Activated CD4-positive, CD25-positive, alpha-beta regulatory T cell treated with anti-CD3 and anti-CD28 coated beads, Interleukin-2, amount 50 U/mL, for 24 hours (primary cell): ENCODE measurements around the gene PHACTR4.
"Not testable (repeated sequence)": the region's sequence is repeated elsewhere in the genome, so short reads cannot be mapped to it uniquely, and the experiment has no call there.

ENCODE experiments used
- ATAC-seq, 2 donors: fragments of 150-1000 bp; cut with Tn5 transposase; one replicate each; pipeline ENCODE4 v1.10.0; 2021; ENCODE audit warnings: mild to moderate bottlenecking in 1 of 2, moderate library complexity in 1 of 2

The PHACTR4 gene

DNA sequence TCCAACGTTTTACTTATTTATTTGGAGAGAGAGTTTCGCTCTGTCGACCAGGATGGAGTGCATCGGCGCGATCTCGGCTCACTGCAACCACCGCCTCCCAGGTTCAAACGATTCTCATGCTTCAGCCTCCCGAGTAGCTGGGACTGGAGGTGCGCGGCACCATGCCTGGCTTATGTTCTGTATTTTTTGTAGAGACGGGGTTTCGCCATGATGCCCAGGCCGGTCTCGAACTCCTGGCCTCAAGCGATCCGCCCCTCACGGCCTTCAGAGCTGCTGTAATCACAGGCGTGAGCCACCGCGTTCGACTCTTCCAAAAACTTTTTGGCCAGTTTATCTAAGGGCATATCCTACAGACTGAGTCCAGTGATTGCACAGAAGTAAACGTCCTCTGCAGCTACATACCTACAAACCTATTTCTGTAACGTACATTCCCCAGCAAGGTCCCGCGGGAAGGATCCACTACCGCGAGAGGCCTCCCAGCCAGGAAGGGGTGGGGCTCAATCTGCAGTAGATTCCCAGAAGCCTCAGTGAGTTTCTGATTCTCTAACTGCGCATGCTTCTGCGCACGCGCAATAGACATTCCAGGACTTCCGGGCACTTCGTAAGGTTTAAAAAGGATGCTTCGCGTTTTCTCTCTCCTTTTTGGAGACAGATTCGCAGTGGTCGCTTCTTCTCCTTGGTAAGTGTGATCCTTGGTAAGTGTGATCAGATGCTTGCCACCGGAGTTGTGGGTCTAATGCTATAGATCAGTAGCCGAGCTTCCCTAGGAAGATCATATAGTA lies 136.1 kb downstream of the PHACTR4 start, which contains the start of gene RCC1:
Gene RCC1, plus strand, starts transcription at position 638 of the 782 bp plus-strand sequence. CDS start 23,824 bp downstream, outside the sequence.
- ATAC-seq = peak; percentile 78 to 80

DNA sequence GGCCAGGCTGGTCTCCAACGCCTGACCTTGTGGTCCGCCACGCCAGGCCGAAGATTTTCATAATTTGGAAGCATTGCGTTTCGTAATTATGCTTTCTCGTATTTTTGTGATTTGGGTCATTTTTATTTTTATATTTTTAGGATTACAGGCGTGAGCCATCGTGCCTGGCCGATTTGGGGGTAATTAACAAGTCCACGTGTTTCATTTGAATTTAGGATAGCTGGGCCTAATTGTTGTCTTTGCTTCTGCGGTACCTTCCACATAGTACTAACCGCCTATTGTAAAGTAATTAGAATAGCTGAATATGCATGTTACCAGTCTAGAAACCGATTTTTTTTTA lies 137.3 kb downstream of the PHACTR4 start:
- no peak for ATAC-seq

DNA sequence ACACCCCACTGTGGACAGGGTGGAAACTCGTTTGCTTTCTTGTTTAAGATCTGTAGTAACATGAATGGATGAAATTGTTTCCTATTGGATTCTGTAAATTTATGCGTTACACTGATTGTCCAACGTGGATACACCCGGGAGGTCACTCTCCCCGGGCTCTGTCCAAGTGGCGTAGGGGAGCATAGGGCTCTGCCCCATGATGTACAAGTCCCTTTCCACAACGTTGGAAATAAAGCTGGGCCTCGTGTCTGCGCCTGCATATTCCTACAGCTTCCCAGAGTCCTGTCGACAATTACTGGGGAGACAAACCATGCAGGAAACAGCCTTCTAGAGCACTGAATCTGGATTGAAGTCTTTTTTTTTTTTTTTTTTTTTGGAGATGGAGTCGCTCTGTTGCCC lies 137.7 kb downstream of the PHACTR4 start:
- ATAC-seq = no peak

DNA sequence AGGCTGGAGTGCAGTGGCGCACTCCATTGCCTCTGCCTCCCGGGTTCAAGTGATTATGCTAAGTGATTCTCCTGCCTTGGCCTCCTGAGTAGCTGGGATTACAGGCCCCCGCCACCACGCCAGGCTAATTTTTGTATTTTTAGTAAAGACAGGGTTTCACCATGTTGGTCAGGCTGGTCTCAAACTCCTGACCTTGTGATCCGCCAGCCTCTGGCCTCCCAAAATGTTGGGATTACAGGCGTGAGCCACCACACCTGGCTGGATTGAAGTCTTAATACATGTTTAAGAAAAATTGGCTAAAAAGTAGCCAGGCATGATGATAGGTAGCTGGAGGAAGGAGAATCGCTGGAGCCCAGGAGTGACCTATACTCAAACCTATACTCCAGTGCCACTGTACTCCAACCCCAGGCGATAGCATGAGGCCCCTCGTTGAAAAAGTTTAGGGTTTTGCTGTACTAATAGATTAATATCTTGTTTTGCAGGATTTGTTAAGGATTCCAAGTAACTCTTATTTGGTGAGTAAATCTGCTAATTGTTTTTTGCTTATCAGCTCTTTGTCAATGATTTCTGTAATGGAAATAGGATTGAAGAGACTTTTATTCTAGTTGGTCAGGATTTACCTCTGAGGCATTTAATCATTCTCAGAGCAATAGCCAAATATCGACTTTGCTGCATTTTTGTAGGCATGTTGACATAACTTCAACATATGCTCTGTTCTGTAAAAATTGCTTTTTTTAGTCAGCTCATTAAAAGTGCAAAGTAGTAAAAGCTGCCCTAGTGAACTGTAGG lies 138.3 kb downstream of the PHACTR4 start:
- no peak for ATAC-seq

DNA sequence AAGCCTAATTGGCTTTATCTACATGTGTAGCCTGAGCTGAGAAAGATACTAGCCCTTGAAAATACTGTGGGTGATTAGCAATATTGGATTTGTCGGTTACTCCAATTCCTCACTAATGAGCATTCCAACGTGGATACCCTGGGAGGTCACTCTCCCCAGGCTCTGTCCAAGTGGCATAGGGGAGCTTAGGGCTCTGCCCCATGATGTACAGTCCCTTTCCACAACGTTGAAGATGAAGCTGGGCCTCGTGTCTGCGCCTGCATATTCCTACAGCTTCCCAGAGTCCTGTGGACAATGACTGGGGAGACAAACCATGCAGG lies 138.9 kb downstream of the PHACTR4 start:
- no peak for ATAC-seq

DNA sequence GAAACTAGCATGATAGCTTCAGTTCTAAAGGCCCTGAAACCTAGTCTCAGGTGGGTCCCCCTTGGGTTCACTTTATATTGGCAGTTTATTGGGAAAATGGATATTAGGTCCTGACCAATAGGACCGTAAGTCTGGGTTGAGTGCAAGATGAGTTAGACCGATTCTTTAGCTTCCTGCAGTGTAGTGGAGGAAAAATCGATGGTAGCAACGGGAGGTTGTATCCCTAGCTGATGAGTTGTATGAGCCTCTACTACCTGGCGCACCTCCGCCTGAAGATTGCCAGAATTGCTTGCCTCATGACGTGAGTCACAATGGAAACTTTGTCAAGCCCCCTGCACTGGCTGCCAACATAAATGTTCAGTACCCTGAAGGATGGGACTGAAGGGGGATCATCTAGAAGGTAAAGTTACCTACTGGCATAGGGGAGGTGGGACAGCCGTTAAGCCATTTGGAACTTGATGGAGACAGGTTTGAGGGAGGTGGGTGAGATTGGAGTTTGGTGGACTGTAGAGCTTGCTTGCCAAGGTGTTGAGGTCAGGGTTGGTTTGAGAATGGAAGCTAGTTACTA lies 140.2 kb downstream of the PHACTR4 start:
- peak in 1 of 2 donors; percentile 7 for ATAC-seq

DNA sequence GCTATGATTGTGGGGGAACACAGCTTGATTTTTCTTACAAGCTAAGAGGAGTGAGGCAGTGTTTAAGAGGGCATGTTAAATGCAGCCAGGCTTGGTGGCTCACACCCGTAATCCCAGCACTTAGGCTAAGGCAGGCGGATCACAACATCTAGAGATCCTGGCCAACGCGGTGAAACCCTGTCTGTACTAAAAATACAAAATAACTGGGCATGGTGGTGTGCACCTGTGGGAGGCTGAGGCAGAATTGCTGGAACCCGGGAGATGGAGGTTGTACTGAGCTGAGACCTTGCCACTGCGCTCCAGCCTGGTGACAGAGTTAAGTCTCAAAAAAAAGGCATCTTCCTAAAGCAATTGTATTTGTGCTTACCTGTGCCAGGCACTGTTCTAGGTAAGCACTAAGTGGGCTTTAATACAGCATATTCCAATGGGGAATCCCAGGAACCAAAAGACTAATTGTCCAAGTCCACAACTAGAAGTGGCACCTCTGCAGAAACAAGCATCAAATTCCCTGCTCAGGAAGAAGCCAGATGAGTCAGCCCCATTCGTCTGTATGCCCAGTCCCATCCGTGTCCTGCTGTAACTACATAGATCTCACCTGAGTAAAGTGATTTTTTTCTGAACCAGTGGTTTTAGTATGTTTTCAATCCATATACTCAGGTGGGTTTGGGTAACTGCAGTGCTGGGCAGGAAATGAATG lies 140.9 kb downstream of the PHACTR4 start:
- ATAC-seq = peak; percentile 6 to 9

DNA sequence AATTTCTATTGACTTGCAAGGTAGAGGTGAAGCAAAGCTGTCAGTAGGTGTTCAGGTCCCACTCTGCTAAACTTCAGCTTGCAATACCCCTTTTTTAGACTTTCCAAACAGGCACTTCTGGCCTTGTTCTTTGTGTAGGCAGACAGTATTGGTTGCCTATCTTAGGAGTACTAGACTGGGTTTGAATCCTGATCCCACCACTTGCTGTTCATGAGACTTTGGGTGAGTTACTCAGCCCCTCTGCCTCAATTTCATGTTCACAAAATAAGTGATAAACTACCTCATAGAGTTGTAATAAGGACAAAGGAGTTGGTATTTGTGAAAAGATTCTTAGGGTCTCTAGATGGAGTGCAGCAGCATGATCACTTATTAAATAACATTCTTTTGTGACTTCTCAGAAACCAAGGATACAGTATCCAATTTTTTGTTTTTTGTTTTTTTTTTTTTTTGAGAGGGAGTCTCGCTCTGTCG lies 141.5 kb downstream of the PHACTR4 start:
- peak in 1 of 2 donors; percentile 1 for ATAC-seq

DNA sequence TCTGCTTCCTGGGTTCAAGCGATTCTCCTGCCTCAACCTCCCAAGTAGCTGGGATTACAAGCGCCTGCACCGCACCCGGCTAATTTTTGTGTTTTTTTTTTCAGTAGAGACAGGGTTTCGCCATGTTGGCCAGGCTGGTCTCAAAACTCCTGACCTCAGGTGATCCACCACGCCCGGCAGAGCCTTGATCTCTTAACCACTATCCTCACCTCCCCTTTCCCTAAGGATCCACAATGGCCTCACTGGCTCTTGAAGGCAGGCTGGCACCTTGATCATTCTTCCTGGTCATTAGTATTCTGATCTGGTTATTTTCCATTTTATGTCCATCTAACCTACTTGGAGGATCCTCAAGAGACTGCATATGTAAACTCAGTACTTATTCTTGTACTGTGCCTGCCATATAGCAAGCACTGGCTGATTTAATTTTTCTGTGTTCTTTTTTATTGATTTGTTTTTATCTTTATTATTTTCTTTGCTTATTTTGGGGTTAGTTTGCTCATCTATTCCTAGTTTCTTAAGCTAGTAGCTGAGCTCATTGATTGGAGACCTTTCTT lies 142.6 kb downstream of the PHACTR4 start:
- ATAC-seq = no peak

DNA sequence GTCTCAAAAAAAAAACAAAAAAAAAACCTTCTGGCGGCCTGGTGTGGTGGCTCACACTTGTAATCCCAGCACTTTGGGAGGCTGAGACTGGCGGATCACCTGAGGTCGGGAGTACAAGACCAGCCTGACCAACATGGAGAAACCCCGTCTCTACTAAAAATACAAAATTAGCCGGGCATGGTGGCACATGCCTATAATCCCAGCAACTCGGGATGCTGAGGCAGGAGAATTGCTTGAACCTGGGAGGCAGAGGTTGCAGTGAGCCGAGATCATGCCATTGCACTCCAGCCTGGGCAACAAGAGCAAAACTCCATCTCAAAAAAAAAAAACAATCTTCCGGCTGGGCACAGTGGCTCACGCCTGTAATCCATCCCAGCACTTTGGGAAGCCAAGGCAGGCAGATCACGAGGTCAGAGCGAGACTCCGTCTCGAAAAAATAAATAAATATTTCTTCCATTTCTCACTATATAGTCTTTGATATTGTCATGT lies 144.9 kb downstream of the PHACTR4 start:
- not testable (repeated sequence) for ATAC-seq

DNA sequence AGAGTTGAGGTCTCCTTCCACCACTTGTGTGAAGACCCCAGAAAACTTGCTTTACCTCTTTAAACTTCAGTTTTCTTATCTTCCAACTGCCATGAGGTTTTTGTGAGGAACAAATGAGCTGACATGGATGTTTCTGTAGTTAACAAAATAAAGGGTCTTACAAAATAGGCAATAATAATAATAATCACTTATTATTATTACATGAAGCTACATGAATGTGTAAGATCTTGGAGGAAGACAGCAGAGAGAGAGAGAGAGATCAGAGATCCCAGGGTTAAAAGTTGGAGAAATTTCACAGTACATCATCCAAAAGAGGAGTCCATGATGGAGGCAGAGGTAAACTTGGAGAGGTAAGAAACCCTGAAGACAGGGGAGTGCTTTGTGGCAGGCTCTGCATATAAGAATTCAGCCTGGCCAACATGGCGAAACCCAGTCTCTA lies 147.0 kb downstream of the PHACTR4 start:
- no peak for ATAC-seq

DNA sequence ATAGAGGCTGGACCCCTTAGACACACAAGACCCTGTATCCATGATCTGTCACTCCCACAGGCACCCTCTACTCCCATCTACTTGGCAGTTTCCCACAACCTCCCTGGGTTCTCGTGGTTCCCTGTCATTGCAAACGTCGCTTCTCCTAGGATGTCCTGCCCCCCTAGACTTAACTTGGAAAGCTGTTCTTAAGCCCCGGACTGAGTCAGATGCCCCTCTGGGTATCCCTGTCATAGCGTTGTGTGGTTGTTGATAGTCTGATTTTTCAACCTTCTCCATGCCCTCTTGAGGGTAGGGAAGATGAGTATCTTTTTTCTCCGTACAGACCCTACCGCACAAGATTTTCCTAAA lies 148.1 kb downstream of the PHACTR4 start:
- peak; percentile 0 for ATAC-seq

DNA sequence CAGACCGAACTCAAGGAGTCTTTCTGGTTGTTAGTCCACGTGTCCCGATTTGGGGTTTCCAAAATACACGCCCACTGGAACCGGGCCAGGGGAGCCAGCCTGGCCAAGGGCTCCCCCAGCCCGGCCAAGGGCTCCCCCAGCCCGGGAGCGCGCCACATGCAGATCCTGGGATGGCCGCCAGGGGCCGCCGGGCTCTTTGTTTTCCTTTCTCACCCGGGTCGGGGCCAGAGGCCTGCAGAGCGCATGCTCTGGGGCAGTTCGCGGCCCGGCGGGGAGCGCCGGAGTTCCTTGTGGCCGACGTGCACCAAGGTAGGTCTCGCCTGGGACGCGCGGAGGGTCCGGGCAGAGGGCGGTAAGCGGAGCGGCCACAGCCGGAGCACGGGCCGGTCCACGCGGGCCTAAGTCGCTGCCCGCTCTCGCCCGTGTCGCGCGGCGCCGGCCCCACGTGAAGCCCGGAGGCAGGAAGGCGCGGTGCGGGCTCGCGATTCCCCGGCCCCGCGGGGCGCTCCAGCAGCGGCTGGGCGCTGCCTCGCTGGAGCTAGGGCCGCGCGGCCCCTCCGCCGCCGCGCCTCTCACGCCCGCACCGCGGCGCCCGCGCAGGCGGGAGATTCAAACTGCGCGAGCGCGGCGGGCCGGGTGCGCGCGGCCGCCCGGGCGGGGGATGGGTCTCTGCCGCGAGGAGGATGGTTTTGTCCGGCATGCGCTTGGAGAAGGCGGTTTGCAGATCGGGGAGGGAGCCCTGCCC lies 148.6 kb downstream of the PHACTR4 start:
- ATAC-seq = peak; percentile 58 to 62

DNA sequence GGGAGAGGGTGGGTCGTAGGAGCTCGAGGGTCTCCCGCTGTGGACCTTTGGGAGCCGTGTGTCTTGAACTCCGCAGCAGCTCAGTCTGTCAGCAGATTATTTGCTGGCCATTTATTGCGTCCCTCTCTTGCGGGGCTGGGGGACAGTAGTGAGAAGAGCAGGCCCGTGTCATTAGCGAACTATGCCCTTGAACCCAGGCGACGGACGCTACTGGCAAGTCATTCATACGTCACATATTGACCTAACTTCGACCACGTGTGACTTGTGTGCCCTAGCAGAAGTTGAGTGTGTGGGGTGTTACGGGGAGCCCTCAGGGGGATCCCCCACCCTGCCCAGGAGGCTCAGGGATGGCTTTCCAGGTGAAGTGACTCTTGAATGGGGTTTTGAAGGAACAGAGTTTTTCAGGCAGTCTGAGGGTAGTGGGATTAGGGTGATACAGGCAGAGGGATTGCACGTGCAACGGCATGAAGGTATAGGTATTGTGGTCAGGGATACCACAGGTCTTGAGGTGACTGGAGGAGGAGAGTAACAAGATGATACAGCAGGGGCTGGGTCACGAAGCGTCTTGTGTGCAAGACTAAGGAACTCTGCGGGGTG lies 149.3 kb downstream of the PHACTR4 start:
- peak; percentile 56 to 62 for ATAC-seq

DNA sequence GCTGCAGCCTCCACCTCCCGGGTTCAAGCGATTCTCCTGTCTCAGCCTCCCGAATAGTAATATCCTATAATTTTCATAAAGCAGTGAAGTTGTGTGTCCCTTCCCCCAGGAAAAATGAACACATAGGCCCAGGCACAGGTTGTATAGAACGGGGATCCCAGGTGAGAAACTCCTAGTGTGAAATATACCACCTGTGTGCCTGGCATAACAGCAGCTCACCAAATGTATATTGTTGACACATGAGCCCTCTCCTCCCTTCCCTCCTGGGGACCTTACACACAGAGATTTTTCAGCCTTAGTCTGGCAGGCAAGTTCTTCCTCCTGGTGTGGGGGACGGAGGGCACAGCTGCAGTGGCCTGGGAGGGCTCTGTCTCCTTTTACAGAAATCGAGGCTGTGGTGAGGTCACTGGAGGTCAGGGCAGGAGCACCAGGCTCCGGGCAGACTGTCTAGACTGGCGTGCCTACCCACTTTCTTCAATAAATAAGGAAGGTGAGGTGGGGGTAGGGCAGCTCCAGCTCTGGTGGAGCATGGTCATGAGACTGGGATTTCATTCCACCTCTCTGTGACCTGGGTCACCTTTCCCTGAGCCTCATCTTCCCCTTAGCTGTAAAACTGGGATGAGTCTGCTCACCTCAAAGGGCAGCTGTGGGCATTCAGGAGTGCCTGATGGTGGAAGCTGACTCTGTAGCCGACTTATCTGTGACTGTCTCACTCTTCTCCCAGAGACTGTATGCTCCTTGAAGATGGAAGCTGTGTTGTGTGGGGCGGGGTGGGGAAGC lies 150.6 kb downstream of the PHACTR4 start:
- no peak for ATAC-seq

DNA sequence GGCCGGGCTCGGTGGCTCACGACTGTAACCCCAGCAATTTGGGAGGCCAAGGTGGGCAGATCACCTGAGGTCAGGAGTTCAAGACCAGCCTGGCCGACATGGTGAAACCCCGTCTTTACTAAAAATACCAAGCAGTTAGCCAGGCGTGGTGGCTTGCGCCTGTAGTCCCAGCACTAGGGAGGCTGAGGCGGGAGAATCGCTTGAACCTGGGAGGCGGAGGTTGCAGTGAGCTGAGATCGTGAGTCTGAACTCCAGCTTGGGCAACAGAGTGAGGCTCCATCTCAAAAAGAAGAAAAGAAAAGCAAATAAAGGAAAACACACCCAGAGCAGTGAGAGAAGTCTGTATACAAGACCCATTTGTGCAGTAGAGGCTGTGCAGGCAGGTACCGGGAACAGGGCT lies 151.3 kb downstream of the PHACTR4 start:
- not testable (repeated sequence) for ATAC-seq

DNA sequence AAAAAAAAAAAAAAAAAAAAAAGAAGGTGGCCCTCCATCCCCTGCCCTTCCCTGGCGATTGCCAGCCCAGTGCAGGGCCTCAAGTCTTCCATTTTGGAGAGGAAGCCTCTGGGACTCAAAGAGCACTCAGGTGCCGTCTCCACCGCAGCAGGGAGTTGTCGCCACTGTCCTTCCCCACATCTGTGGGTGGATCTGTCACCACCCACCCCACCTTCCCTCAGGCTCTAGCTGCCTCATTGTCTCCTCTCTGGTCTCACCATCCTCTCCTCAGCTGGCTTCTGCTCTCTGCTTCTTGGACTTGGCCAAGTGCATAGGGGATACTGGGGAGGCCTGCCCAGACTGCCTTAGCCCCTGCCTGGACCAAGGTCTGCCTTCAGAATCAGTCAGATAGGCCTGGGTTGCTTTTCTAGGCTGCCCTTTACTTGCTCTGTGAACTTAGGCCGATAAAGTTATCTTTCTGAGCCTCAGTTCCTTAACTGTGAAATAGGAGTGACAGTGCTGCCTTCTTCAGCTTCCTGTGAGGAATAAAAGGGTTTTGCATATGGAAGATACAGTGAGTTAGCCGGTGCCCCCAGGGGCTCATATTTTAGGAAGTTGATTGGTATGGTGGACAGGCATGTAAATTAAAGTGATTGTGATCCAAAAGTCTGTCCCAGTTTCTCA lies 152.1 kb downstream of the PHACTR4 start:
- no peak for ATAC-seq

DNA sequence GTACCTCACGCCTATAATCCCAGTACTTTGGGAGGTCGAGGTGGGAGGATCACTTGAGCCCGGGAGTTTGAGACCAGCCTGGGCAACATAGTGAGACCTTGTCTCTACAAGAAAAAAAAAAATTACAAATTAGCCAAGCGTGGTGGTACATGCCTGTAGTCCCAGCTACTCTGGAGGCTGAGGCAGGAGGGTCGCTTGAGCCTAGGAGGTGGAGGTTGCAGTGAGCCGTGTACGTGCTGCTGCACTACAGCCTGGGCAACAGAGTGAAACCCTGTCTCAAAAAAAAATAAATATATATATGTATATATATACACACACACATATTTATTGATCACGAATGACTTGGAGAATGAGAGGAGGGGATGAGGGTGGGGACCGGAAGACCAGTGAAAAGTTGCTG lies 153.0 kb downstream of the PHACTR4 start:
- ATAC-seq = not testable (repeated sequence)

DNA sequence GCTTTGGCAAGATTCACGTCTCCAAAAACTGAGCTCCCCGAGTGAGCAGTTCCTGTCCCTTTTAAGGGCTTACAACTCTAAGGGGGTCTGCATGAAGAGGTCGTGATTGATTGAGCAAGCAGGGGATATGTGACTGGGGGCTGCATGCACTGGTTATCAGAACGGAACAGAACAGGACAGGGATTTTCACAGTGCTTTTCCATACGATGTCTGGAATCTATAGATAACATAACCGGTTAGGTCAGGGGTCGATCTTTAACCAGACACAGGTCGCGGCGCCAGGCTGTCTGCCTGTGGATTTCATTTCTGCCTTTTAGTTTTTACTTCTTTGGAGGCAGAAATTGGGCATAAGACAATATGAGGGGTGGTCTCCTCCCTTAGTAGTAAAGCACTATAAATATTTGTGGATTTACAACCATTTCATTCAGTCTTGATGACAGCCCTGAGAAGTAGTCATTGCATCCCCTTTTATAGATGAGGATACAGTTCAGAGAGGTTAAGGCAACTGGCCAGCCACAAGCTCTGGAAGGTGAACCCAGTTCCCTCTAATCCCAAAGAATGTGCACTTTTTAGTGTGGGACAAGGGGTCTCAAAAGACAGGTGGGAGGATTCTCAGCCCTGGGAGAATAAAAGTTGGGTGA lies 155.6 kb downstream of the PHACTR4 start:
- not testable (repeated sequence) for ATAC-seq
